ENCODE results near the gene ERG.

Gene ERG

GRCh38 chr21:38430401-38430984, 67.8 kb downstream of the ERG start:
- no peak for DNase-seq (ENCODE audit: low read depth)
- no peak overlapping the region for H3K4me3 ChIP-seq (ENCODE audit: control insufficient read depth, low read depth, low read length)
- TF ChIP-seq CTCF (IDR thresholded peaks at IDR 0.05; ENCODE audit: control insufficient read depth, insufficient read depth, low read depth, low read length, missing control alignments): no peak

GRCh38 chr21:38429011-38429410, 69.3 kb downstream of the ERG start:
- TF ChIP-seq CTCF (IDR thresholded peaks at IDR 0.05; ENCODE audit: control insufficient read depth, insufficient read depth, low read depth, low read length, missing control alignments): no peak
- DNase-seq (ENCODE audit: low read depth): no peak
- no peak overlapping the region for H3K4me3 ChIP-seq (ENCODE audit: control insufficient read depth, low read depth, low read length)

- DNase-seq (ENCODE audit: low read depth): no peak
- no peak overlapping the region for H3K4me3 ChIP-seq (ENCODE audit: control insufficient read depth, low read depth, low read length)
- TF ChIP-seq CTCF (IDR thresholded peaks at IDR 0.05; ENCODE audit: control insufficient read depth, insufficient read depth, low read depth, low read length, missing control alignments): no peak
Measured at GRCh38 chr21:38428211-38428610, 70.1 kb downstream of the ERG start.

GRCh38 chr21:38424305-38425019, 73.8 kb downstream of the ERG start:
- TF ChIP-seq CTCF (IDR thresholded peaks at IDR 0.05; ENCODE audit: control insufficient read depth, insufficient read depth, low read depth, low read length, missing control alignments): no peak
- H3K4me3 ChIP-seq (ENCODE audit: control insufficient read depth, low read depth, low read length): no peak overlapping the region
- DNase-seq (ENCODE audit: low read depth): no peak

- no peak overlapping the region for H3K4me3 ChIP-seq (ENCODE audit: control insufficient read depth, low read depth, low read length)
- TF ChIP-seq CTCF (IDR thresholded peaks at IDR 0.05; ENCODE audit: control insufficient read depth, insufficient read depth, low read depth, low read length, missing control alignments): no peak
- no peak for DNase-seq (ENCODE audit: low read depth)
Measured at GRCh38 chr21:38422082-38422481, 76.2 kb downstream of the ERG start.

GRCh38 chr21:38420140-38420539, 78.1 kb downstream of the ERG start:
- no peak overlapping the region for H3K4me3 ChIP-seq (ENCODE audit: control insufficient read depth, low read depth, low read length)
- DNase-seq (ENCODE audit: low read depth): no peak
- no peak for TF ChIP-seq CTCF (IDR thresholded peaks at IDR 0.05; ENCODE audit: control insufficient read depth, insufficient read depth, low read depth, low read length, missing control alignments)
